ENCODE results near the gene CLEC12A. TPM values are rescaled to one million over a fixed set of nuclear protein-coding genes. Genes with fewer than 3 reads are reported as not detected.

Gene CLEC12A
- total and polyA plus RNA-seq, 7 donors = 0.06 to 0.96 (median 0.62) TPM

DNA sequence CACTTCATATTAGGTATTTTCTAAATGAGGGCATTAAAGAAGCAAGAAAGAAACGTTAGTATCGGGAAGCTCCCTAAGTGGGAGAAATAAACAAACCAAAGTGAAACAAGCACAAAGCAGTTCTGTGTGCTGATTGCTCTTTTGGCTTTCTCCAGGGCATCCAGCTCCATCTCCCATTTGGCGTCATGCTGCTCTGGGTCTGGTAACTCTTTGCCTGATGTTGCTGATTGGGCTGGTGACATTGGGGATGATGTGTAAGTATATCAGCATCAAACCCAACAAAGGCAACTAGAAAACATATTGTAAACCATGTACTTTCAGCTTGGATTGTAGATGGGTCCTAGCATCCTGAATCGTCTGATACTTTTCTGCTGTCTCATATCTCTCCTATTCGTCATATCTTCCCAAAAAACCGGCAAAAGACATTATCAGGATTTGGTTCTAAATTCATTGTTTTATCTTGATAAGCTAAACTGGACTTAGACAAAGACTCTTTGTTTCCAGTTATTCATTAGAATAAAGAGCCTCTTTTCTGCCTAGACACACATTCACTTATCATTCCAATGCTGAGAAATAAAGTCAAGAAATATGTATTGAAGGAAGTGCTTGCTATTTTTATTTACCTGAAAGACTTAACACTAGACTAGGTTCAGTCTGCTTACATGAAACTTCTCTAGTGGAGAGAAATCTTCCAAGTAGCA is 41.6 kb downstream of the CLEC12A start:
- intact Hi-C loops (cut with DNase I) = no loop called here
- Histone ChIP-seq H3K4me3 (no peak overlapping the region), H3K4me1 (no peaks in the 10 kb centered on the region), H3K9me3 (no peaks in the 10 kb centered on the region), H3K27ac (no peak overlapping the region), H3K27me3 (ENCODE audit: insufficient read depth in 3 of 3, low read length in 2 of 3) (no peaks in the 10 kb centered on the region), H3K36me3 (ENCODE audit: insufficient read depth in 1 of 2, low read depth in 1 of 2) (no peaks in the 10 kb centered on the region)
- whole genome bisulfite sequencing, 3 donors = 73 to 80% (median 79%) methylated on average over 6 of the region's 6 CpGs
- DNase-seq (no peak), ATAC-seq (no peak)
- TF ChIP-seq, protein P1, sequence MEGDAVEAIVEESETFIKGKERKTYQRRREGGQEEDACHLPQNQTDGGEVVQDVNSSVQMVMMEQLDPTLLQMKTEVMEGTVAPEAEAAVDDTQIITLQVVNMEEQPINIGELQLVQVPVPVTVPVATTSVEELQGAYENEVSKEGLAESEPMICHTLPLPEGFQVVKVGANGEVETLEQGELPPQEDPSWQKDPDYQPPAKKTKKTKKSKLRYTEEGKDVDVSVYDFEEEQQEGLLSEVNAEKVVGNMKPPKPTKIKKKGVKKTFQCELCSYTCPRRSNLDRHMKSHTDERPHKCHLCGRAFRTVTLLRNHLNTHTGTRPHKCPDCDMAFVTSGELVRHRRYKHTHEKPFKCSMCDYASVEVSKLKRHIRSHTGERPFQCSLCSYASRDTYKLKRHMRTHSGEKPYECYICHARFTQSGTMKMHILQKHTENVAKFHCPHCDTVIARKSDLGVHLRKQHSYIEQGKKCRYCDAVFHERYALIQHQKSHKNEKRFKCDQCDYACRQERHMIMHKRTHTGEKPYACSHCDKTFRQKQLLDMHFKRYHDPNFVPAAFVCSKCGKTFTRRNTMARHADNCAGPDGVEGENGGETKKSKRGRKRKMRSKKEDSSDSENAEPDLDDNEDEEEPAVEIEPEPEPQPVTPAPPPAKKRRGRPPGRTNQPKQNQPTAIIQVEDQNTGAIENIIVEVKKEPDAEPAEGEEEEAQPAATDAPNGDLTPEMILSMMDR (IDR thresholded peaks at IDR 0.05) = no peak

DNA sequence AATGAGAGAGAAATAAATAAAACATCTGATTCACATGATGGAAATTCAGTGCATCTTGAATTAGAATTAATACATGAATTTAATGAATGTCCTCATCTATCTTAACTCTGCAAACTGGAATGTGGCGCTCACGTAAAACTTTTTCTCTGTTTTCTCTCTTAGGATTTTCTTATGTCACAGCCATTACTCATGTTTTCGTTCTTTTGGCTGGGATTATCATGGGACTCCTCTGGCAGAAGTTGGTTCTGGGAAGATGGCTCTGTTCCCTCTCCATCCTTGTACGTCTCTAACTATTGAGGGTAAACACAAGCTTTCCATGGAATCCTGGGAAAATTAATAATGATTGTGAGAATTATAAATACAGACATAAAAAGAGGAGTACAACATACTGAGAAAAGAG is 44.2 kb downstream of the CLEC12A start:
- no peaks in the 10 kb centered on the region for H3K27me3 ChIP-seq (ENCODE audit: insufficient read depth in 3 of 3, low read length in 2 of 3)
- H3K4me1 ChIP-seq = no peaks in the 10 kb centered on the region
- 63 to 68% (median 64%) methylated on average over 4 of the region's 4 CpGs for WGBS, 3 donors
- ATAC-seq (no peak), DNase-seq (no peak)
- no peak overlapping the region for H3K27ac ChIP-seq
- H3K36me3 ChIP-seq (ENCODE audit: insufficient read depth in 1 of 2, low read depth in 1 of 2) = no peaks in the 10 kb centered on the region
- no peak overlapping the region for H3K4me3 ChIP-seq
- H3K9me3 ChIP-seq = no peaks in the 10 kb centered on the region
- intact Hi-C loops (cut with DNase I) = no loop called here
- TF ChIP-seq, protein P1 (IDR thresholded peaks at IDR 0.05) = no peak

DNA sequence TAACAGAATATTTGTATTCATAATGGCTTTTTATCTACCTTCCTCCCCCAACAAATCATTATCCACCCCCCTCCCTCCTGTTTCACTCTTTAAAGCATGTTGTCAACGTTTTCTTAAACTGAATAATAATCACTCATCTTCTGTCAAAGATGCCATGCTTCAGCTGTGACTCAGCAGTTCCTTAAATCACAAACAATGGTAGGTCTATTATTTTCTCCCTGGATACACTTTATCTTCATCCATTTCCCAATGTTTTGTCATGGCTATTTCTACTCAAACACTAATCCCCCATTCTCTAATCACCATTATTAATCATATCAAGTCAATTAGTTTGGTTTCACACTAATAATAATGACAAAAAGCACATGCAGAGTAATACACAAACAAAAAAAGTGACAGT is 45.7 kb downstream of the CLEC12A start:
- no peak overlapping the region for H3K27ac ChIP-seq
- no peak overlapping the region for H3K4me3 ChIP-seq
- no peak for DNase-seq
- H3K36me3 ChIP-seq (ENCODE audit: insufficient read depth in 1 of 2, low read depth in 1 of 2) = no peaks in the 10 kb centered on the region
- TF ChIP-seq, protein P1 (IDR thresholded peaks at IDR 0.05) = no peak
- WGBS, 3 donors = 3 to 6% (median 3%) methylated on average over 1 of the region's 1 CpG
- H3K9me3 ChIP-seq = no peaks in the 10 kb centered on the region
- ATAC-seq = no peak
- H3K27me3 ChIP-seq (ENCODE audit: insufficient read depth in 3 of 3, low read length in 2 of 3) = no peaks in the 10 kb centered on the region
- intact Hi-C loops (cut with DNase I) = no loop called here
- no peaks in the 10 kb centered on the region for H3K4me1 ChIP-seq

DNA sequence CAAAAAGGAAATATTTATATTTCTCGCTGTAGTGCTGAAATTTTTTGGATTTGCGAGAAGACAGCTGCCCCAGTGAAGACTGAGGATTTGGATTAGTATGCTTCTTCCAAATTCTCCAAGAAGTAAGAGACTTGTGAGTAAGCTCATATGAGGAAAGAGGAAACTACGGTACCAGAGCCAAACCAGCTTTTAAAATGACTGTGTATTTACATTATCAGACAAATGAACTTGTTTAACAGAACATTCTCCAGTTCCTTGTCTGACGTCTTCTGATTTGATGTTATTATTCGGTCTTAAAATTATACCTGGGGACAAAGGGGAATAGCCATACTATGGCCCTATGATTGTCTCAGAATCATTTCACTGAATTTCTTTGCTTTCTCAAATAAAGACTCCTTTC is 47.2 kb downstream of the CLEC12A start:
- TF ChIP-seq, protein P1 (IDR thresholded peaks at IDR 0.05) = no peak
- H3K27me3 ChIP-seq (ENCODE audit: insufficient read depth in 3 of 3, low read length in 2 of 3) = no peaks in the 10 kb centered on the region
- intact Hi-C loops (cut with DNase I) = no loop called here
- no peaks in the 10 kb centered on the region for H3K36me3 ChIP-seq (ENCODE audit: insufficient read depth in 1 of 2, low read depth in 1 of 2)
- H3K4me1 ChIP-seq = no peaks in the 10 kb centered on the region
- no peak overlapping the region for H3K27ac ChIP-seq
- no peaks in the 10 kb centered on the region for H3K9me3 ChIP-seq
- 80 to 86% (median 85%) methylated on average over 5 of the region's 5 CpGs for WGBS, 3 donors
- H3K4me3 ChIP-seq = no peak overlapping the region
- DNase-seq (no peak), ATAC-seq (no peak)

DNA sequence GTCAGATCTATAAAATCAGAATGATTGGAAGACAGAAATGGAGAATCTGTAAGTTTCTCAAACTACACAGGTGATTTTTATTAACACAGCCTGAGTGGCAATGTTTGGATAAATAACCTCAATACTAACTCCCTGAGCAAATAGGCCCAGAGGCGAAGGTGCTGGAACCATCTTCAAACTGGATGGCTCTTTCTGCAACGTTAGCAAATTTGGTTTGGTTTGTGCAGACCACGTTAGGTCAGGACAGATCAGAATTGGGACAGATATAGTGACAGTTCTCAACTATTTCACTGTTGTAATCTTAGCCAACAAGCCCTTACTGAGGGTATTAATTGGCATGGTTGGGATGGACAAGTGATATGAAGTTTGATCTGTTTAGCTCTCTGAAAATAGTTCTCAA is 50.1 kb downstream of the CLEC12A start:
- WGBS, 3 donors = 56 to 84% (median 78%) methylated on average over 3 of the region's 3 CpGs
- H3K4me1 ChIP-seq = no peaks in the 10 kb centered on the region
- intact Hi-C loops (cut with DNase I) = no loop called here

More for the DNA sequence above, 50.1 kb downstream of the CLEC12A start:
- DNase-seq (no peak), ATAC-seq (no peak)
- TF ChIP-seq, protein P1 (IDR thresholded peaks at IDR 0.05) = no peak
- no peaks in the 10 kb centered on the region for H3K27me3 ChIP-seq (ENCODE audit: insufficient read depth in 3 of 3, low read length in 2 of 3)
- H3K27ac ChIP-seq = no peak overlapping the region
- H3K4me3 ChIP-seq = no peak overlapping the region
- no peaks in the 10 kb centered on the region for H3K36me3 ChIP-seq (ENCODE audit: insufficient read depth in 1 of 2, low read depth in 1 of 2)
- H3K9me3 ChIP-seq = no peaks in the 10 kb centered on the region
